Endothelial cell of umbilical vein (primary cell): ENCODE measurements around the gene HMGB3. TPM values are rescaled to one million over a fixed set of nuclear protein-coding genes. Genes with fewer than 3 reads are reported as not detected.

Experiments used
- BruUV-seq: library from RNA; stranded (reverse); fragments of 400-500 nt; replicated peaks from 2 replicates; lab custom pipeline; 2021; lab: Mats Ljungman, UMichigan
- CTCF ChIA-PET: fragments of 300-600, 350-600 bp; sonication (Branson Sonifier 250); formaldehyde crosslinking; loops from one replicate; lab custom pipeline; 2021; ENCODE audit warnings: antibody characterized with exemption, inconsistent platforms; lab: Charles Lee
- POLR2A ChIA-PET: fragments of 300-600, 350-600 bp; sonication (Branson Sonifier 250); formaldehyde crosslinking; loops from one replicate; lab custom pipeline; 2021; ENCODE audit warnings: antibody characterized with exemption, inconsistent platforms; lab: Charles Lee
- DNase-seq: peaks from one replicate; pipeline ENCODE4 v3.0.0-alpha.2; 2011; ENCODE audit warnings: low read depth, low spot score
- FAIRE-seq: peaks from 2 replicates; lab custom pipeline; 2011; peaks lifted over from hg19 to GRCh38; lab: Jason Lieb, UNC
- H2AFZ ChIP-seq: 2 replicates; pipeline ENCODE4 v1.6.0; 2012; ENCODE audit warnings: low read depth, low read length, control low read depth, inconsistent platforms
- H3K27ac ChIP-seq: 2 replicates; pipeline ENCODE4 v1.5.1; 2011; ENCODE audit warnings: low read depth, mild to moderate bottlenecking, control low read depth, low read length, moderate library complexity; ENCODE audit not compliant: insufficient read depth
- H3K27me3 ChIP-seq, 2 experiments: 2 replicates each; pipeline versions ENCODE4 v1.6.0 to v1.6.1; 2011; ENCODE audit warnings: low read length in 2 of 2, mixed read lengths in 1 of 2; ENCODE audit not compliant: control insufficient read depth in 2 of 2, insufficient read depth in 2 of 2
- H3K36me3 ChIP-seq, 2 experiments: 2 replicates in 1 of 2; 3 replicates in 1 of 2; pipeline ENCODE4 v1.5.1; 2011; ENCODE audit warnings: low read length in 2 of 2, mild to moderate bottlenecking in 1 of 2, moderate library complexity in 1 of 2; ENCODE audit not compliant: control insufficient read depth in 2 of 2, insufficient read depth in 2 of 2; ENCODE audit errors: extremely low read depth in 1 of 2
- H3K4me1 ChIP-seq: 3 replicates; pipeline ENCODE4 v1.5.1; 2011; ENCODE audit warnings: mild to moderate bottlenecking, low read length; ENCODE audit not compliant: control insufficient read depth, insufficient read depth; ENCODE audit errors: extremely low read depth
- H3K4me2 ChIP-seq: 2 replicates; pipeline ENCODE4 v1.6.1; 2011; ENCODE audit warnings: low read length, control low read depth, mixed read lengths; ENCODE audit not compliant: insufficient read depth
- H3K4me3 ChIP-seq, 3 experiments: fragments of 200-600 bp in 1 of 3; sonication (generic), shearing (Covaris generic) in 1 of 3; replicated peaks in 1 of 3; 2 replicates each; pipeline ENCODE4 v1.5.1; 2011 to 2016; ENCODE audit warnings: control low read depth in 3 of 3, low read length in 3 of 3, mild to moderate bottlenecking in 2 of 3, inconsistent platforms in 1 of 3, low read depth in 1 of 3, moderate library complexity in 1 of 3; ENCODE audit not compliant: insufficient read depth in 1 of 3
- H3K79me2 ChIP-seq: 2 replicates; pipeline ENCODE4 v1.6.0; 2012; ENCODE audit warnings: low read length, inconsistent platforms; ENCODE audit not compliant: control insufficient read depth, insufficient read depth
- H3K9ac ChIP-seq: replicated peaks from 2 replicates; pipeline ENCODE3; 2011; ENCODE audit warnings: low read length, control low read depth; ENCODE audit not compliant: insufficient read depth; ENCODE audit errors: extremely low read depth
- H3K9me1 ChIP-seq: replicated peaks from 3 replicates; pipeline ENCODE4 v1.6.0; 2011; ENCODE audit warnings: mild to moderate bottlenecking, low read length; ENCODE audit not compliant: control insufficient read depth, insufficient read depth; ENCODE audit errors: extremely low read depth
- H3K9me3 ChIP-seq: replicated peaks from 2 replicates; pipeline ENCODE4 v1.5.1; 2012; ENCODE audit warnings: low read length, inconsistent platforms; ENCODE audit not compliant: control insufficient read depth, insufficient read depth
- H4K20me1 ChIP-seq: replicated peaks from 2 replicates; pipeline ENCODE3; 2011; ENCODE audit warnings: mild to moderate bottlenecking, low read length; ENCODE audit not compliant: control insufficient read depth, insufficient read depth; ENCODE audit errors: extremely low read depth
- EZH2 ChIP-seq: IDR thresholded peaks from 2 replicates; pipeline ENCODE4 v1.6.1; 2012; ENCODE audit warnings: borderline replicate concordance, low read depth, mild to moderate bottlenecking, moderate library complexity, low read length, inconsistent platforms; ENCODE audit not compliant: severe bottlenecking
- FOS ChIP-seq: IDR thresholded peaks from 2 replicates; pipeline ENCODE4 v1.6.1; 2011; ENCODE audit warnings: mild to moderate bottlenecking, low read length, moderate library complexity, borderline replicate concordance; ENCODE audit not compliant: insufficient read depth
- GATA2 ChIP-seq: IDR thresholded peaks from 2 replicates; pipeline ENCODE4 v1.7.0; 2011; ENCODE audit warnings: low read depth, mild to moderate bottlenecking, moderate library complexity, mixed read lengths, low read length; ENCODE audit not compliant: insufficient read length, insufficient read depth
- JUN ChIP-seq: IDR thresholded peaks from 2 replicates; pipeline ENCODE4 v1.6.1; 2011; ENCODE audit warnings: borderline replicate concordance, low read depth; ENCODE audit not compliant: insufficient read length, insufficient read depth
- MAX ChIP-seq: IDR thresholded peaks from 2 replicates; pipeline ENCODE4 v1.6.1; 2011; ENCODE audit not compliant: insufficient read depth, insufficient read length
- MYC ChIP-seq: IDR thresholded peaks from one replicate; pipeline ENCODE4 v1.6.1; 2011; ENCODE audit warnings: mild to moderate bottlenecking, low read depth, low read length
- POLR2A ChIP-seq: IDR thresholded peaks from 2 replicates; pipeline ENCODE4 v1.6.1; 2012; ENCODE audit warnings: low read depth, mild to moderate bottlenecking, control low read depth, low read length
- POLR2AphosphoS5 ChIP-seq: IDR thresholded peaks from 2 replicates; pipeline ENCODE4 v1.6.1; 2012; ENCODE audit warnings: low read depth, mild to moderate bottlenecking, control low read depth, low read length, moderate library complexity; ENCODE audit not compliant: insufficient read depth
- dilution Hi-C: fragments of 300-500 bp; cut with MboI; formaldehyde crosslinking; loops from one replicate; pipeline ENCODE4 v1.15.0; 2019; ENCODE audit warnings: low sequenced_read_pairs; ENCODE audit not compliant: extremely low pct_ligation_motif_present
- intact Hi-C: fragments of 100-400 bp; cut with micrococcal nuclease; formaldehyde crosslinking; loops from one replicate; pipeline ENCODE4 v1.10.0; 2022
- polyA plus RNA-seq, 4 experiments: library from polyadenylated mRNA; depleted of rRNA in 3 of 4; stranded (reverse) in 3 of 4; unstranded in 1 of 4; fragments of >200 nt; gene quantifications; 2 replicates each; pipeline versions ENCODE4 v1.2.1 to v1.2.3, GENCODE V29; 2011 to 2012; ENCODE audit warnings: missing spikeins in 1 of 4
- total RNA-seq: library from RNA; stranded (reverse); gene quantifications from 2 replicates; pipeline ENCODE4 v1.2.3, GENCODE V29; 2021
- TF ChIP-seq, protein P1 (sequence below), 2 donors: IDR thresholded peaks; 1 replicate in 1 of 2; 2 replicates in 1 of 2; pipeline ENCODE4 v1.5.1; 2011; ENCODE audit warnings: low read length in 2 of 2, mild to moderate bottlenecking in 2 of 2, moderate library complexity in 2 of 2, control low read depth in 1 of 2, inconsistent platforms in 1 of 2, low read depth in 1 of 2; ENCODE audit not compliant: insufficient read depth in 1 of 2; ENCODE audit errors: extremely low read depth in 1 of 2

Gene HMGB3
- total and polyA plus RNA-seq, 2 donors (not counting 3 experiments of a cell fraction or from before 2014, with no cell fraction given): 13.7 to 124 TPM

DNA sequence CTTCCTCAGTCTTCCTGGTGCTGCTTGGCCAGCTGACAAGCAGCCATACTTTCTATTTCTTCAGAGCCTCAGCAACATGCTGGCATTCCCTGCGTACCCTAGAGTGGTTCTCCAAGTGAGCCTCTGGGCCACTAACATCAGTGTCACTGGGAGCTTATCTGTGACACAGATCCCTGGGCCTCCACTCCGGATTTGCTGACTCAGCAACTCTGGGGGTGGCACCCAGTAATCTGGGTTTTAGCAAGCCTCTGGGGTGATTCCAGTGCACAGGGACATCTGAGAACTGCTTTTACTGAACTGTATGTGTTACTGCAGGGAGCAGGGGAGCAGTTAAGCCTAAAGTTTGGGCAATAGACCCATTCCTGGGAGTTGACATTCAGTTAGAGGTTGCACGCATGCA, 28.2 kb upstream of the HMGB3 start:
- TF ChIP-seq POLR2AphosphoS5 (no peak), MAX (no peak), JUN (no peak), POLR2A (no peak), EZH2 (no peak)
- TF ChIP-seq, protein P1, sequence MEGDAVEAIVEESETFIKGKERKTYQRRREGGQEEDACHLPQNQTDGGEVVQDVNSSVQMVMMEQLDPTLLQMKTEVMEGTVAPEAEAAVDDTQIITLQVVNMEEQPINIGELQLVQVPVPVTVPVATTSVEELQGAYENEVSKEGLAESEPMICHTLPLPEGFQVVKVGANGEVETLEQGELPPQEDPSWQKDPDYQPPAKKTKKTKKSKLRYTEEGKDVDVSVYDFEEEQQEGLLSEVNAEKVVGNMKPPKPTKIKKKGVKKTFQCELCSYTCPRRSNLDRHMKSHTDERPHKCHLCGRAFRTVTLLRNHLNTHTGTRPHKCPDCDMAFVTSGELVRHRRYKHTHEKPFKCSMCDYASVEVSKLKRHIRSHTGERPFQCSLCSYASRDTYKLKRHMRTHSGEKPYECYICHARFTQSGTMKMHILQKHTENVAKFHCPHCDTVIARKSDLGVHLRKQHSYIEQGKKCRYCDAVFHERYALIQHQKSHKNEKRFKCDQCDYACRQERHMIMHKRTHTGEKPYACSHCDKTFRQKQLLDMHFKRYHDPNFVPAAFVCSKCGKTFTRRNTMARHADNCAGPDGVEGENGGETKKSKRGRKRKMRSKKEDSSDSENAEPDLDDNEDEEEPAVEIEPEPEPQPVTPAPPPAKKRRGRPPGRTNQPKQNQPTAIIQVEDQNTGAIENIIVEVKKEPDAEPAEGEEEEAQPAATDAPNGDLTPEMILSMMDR (IDR thresholded peaks at IDR 0.05; ENCODE audit: extremely low read depth in 1 of 2, insufficient read depth in 1 of 2, low read depth in 1 of 2, low read length in 2 of 2): no peak
- no peak for FAIRE-seq
- H4K20me1 ChIP-seq: no peaks in the 10 kb centered on the region
- H3K79me2 ChIP-seq: no peaks in the 10 kb centered on the region
- no peaks in the 10 kb centered on the region for H3K4me1 ChIP-seq
- H2AFZ ChIP-seq: no peak overlapping the region
- no peak overlapping the region for H3K9ac ChIP-seq
- ChIA-PET CTCF (no interaction called here), POLR2A (no interaction called here)
- H3K4me2 ChIP-seq: no peak overlapping the region
- no peak for DNase-seq
- BruUV-seq: no TSS peak
- no peak overlapping the region for H3K27ac ChIP-seq
- no peaks in the 10 kb centered on the region for H3K9me3 ChIP-seq
- no peaks in the 10 kb centered on the region for H3K27me3 ChIP-seq
- dilution Hi-C loops (no loop called here), intact Hi-C loops (no loop called here)
- H3K9me1 ChIP-seq: no peaks in the 10 kb centered on the region
- H3K36me3 ChIP-seq: no peaks in the 10 kb centered on the region
- no peak overlapping the region for H3K4me3 ChIP-seq

DNA sequence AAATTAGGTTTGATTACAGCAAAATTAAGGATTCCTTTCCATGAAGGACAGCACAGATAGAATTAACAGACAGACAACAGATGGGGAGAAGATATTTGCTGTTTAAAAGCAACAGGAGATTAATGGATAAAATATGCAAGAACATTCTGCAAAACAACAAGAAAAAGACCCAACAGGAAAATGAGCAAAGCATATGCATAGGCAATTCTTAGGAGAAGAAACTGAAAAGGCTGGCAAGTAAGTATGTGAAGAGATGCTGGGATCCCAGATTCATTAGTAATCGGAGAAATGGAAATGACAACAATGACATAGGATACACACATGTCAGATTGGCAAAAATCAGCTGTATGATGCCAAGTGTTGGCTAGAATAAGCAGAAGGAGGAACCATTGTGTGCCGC, 27.5 kb upstream of the HMGB3 start:
- no peak overlapping the region for H2AFZ ChIP-seq
- DNase-seq (no peak), FAIRE-seq (no peak)
- no peaks in the 10 kb centered on the region for H3K9me3 ChIP-seq
- H3K4me2 ChIP-seq: no peak overlapping the region
- TF ChIP-seq MYC: no peak
- TF ChIP-seq GATA2: no peak
- no peak for TF ChIP-seq POLR2AphosphoS5
- TF ChIP-seq EZH2: no peak
- TF ChIP-seq JUN: no peak
- TF ChIP-seq POLR2A: no peak
- TF ChIP-seq, protein P1 (IDR thresholded peaks at IDR 0.05; ENCODE audit: extremely low read depth in 1 of 2, insufficient read depth in 1 of 2, low read depth in 1 of 2, low read length in 2 of 2): no peak
- no peak for TF ChIP-seq FOS
- no peak for TF ChIP-seq MAX
- H3K79me2 ChIP-seq: no peaks in the 10 kb centered on the region
- H3K27me3 ChIP-seq: no peaks in the 10 kb centered on the region
- no peaks in the 10 kb centered on the region for H4K20me1 ChIP-seq
- H3K27ac ChIP-seq: no peak overlapping the region
- ChIA-PET CTCF (no interaction called here), POLR2A (no interaction called here)
- no peak overlapping the region for H3K4me3 ChIP-seq
- no peaks in the 10 kb centered on the region for H3K4me1 ChIP-seq
- H3K36me3 ChIP-seq: no peaks in the 10 kb centered on the region
- dilution Hi-C loops (no loop called here), intact Hi-C loops (no loop called here)
- BruUV-seq: no TSS peak
- H3K9ac ChIP-seq: no peak overlapping the region
- no peaks in the 10 kb centered on the region for H3K9me1 ChIP-seq
